GM18870 (cell line): Measurements from ENCODE around the gene GABRB1.
A peak's percentile ranks its signal among the peaks of the same experiment; 100 is the strongest.

ENCODE experiments used
- ATAC-seq: cut with Tn5 transposase; IDR thresholded peaks from one replicate; pipeline ENCODE4 v1.9.1; 2021; ENCODE audit warnings: moderate library complexity; ENCODE audit not compliant: unreplicated experiment

Gene GABRB1

DNA sequence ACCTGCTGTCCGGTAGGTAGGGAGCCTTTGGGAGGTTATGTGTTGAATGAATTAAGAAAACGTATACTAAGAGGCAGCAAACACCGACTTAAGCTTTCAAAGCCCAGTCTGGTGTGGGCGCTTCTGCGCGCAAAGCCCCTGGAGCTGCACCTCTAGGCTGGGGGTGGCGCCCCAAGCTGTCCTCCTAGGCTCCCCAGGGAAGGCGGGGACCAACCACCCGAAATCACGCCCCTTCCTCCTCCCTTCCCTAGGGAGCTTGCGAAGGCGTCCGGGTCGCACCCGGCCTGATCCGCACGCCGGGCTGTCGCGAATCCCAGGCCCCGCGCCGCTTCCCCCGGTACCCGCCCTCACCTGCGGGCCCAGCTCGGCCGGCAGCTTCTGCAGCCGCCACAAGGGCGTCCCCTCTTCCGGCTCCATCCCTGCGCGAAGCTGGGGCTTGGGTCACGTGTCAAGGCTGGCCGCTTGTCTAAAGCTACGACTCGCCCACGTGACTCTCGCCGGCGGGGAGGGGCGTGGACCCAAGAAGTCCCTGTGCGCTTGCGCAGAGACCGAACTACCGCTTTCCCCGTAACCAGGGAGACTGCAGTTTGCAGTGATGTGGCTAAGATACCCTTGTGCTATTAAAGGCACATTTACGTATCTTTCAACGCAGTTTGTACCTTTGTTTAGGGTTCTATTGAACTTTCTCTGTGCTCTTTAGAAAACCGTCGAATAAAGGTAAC lies 432.0 kb downstream of the GABRB1 start, which contains the start of gene COMMD8:
COMMD8 (minus strand) TSS at position 468 of the 722 bp plus-strand sequence; CDS start at position 417, 51 bp downstream.
- peak; percentile 87 for ATAC-seq

- peak; percentile 39 for ATAC-seq
Observed at GRCh38 chr4:47465004-47465403, 433.6 kb downstream of the GABRB1 start.

DNA sequence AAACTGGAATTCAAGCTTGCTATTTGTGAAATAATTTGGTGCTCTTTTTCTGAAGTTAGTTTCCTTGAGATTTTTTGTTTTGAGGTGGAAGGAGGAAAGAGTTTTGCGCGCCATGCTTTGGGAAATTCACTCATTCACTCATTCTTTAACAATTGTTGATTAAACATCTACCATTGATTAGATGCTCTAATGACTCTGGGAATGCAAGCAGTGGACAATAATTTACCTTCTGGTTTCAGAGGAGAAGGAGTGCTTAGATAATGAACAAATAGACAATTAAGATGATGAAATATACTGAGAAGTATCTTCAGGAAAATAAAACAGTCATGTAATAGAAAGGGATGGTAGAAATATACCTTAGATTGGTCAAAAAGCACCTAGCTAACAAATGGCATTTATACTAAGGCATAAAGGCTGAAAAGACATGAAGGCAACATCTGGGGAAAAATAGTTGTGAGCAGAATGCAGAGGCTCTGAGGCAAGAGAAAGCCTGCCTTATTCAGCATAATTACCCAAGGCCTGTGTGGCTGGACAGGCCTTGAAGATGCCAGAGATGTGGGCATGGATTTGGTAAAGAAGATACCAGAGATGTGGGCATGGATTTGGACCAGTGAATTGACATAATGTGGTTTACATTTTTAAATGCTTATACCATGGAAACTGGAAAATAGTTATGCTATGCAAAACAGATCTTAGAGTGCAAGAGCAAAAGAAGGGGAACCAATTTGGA lies 434.9 kb downstream of the GABRB1 start:
- ATAC-seq, result no peak

- ATAC-seq, result no peak
Observed at GRCh38 chr4:47468706-47469365, 437.5 kb downstream of the GABRB1 start.

DNA sequence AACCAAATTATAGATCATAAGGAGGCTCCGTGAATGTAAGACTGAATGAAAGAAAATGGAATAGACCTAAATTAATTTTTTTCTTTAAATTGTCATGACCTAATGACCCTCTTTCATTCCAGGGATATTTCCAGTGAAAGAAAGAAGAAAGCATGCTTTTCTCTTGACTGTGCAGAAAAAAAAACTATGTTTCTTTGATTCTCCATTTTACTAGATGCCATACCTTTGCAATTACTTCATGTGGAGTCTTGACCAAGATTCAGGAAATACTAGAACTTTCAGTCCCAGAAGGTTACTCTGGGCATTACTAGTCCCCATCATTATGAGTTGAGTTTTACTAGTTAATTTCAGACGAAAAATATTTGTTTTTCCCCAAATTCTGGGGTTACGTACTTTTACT lies 438.6 kb downstream of the GABRB1 start:
- ATAC-seq, result no peak

GRCh38 chr4:47471064-47471463 lies 439.7 kb downstream of the GABRB1 start:
- no peak for ATAC-seq

GRCh38 chr4:47471591-47471990 lies 440.2 kb downstream of the GABRB1 start:
- no peak for ATAC-seq

DNA sequence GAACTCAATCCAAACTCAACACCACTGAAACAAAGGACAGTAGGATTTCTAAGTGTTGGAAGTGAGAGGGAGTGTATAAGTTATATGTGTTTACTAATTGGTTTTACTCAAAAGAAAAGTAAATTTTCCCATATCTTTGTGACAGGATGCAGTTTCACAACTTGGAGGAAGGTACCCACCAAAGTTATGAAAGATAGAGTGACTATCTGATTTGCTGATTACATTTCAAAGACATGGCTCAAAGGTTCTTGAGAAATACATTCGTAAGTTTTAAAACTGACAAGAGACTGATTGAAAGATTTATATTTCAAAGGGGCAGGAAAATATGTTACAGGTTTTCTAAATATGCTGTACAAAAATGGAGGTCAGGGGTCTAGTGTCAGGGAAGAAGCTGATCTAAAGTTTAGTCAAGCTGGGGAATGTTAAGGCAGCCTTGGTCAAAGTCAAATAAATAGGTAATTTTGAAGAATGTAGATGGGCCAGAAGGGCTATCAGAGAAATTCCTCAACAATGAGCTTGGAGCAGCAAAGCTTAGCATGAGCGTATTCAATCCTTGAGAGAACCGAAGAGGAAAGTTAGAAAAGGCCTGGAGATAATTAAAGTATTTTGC lies 441.9 kb downstream of the GABRB1 start:
- ATAC-seq, result no peak

DNA sequence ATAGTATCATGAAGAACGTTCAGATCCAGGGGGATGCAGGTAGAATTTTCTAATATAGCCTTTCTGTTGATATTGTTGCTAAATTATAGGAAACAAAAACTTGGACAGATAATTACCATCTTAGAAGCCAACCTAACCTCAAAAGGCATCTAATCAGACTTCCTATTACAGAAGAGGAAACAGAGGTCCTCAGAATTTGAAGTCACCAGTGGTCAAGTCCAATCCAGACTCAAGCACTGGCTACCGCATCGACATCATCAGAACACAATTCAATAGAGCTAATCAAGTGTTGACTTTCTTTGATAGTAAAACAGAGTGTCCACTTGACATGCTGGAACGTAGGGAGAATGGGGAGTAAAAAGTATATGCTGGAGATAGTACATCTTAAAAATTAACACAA lies 443.4 kb downstream of the GABRB1 start:
- no peak for ATAC-seq

- ATAC-seq, result no peak
Observed at GRCh38 chr4:47475411-47475810, 444.0 kb downstream of the GABRB1 start.
